HEK293 (cell line): ENCODE measurements around the gene MBNL2.

Source experiments
- YY1 ChIP-seq: fragments of 450-650 bp; formaldehyde crosslinking; IDR thresholded peaks from 2 replicates; pipeline ENCODE4 v1.5.1; 2018; ENCODE audit warnings: missing biosample characterization, missing genetic modification characterization
- ZBTB8A ChIP-seq: fragments of 450-650 bp; formaldehyde crosslinking; IDR thresholded peaks from 2 replicates; pipeline ENCODE4 v1.5.1; 2016; ENCODE audit warnings: missing biosample characterization, missing genetic modification characterization
- ZFP69B ChIP-seq: fragments of 450-650 bp; formaldehyde crosslinking; IDR thresholded peaks from 2 replicates; pipeline ENCODE4 v1.5.1; 2016; ENCODE audit warnings: missing biosample characterization, missing genetic modification characterization
- ZIC2 ChIP-seq: fragments of 450-650 bp; formaldehyde crosslinking; IDR thresholded peaks from 2 replicates; pipeline ENCODE4 v1.5.1; 2016; ENCODE audit warnings: missing biosample characterization, missing genetic modification characterization
- ZNF274 ChIP-seq, 2 experiments: fragments of 200-500 bp in 1 of 2; fragments of 450-650 bp in 1 of 2; sonication (Bioruptor generic) in 1 of 2; formaldehyde crosslinking in 1 of 2; IDR thresholded peaks; 2 replicates each; pipeline versions ENCODE4 v1.5.1 to v1.6.1; 2014 to 2016; ENCODE audit warnings: borderline replicate concordance in 1 of 2, inconsistent platforms in 1 of 2, low read length in 1 of 2, missing biosample characterization in 1 of 2, missing genetic modification characterization in 1 of 2
- ZNF341 ChIP-seq: fragments of 450-650 bp; formaldehyde crosslinking; IDR thresholded peaks from 2 replicates; pipeline ENCODE4; 2016; ENCODE audit warnings: low read depth, missing biosample characterization, missing genetic modification characterization
- TF ChIP-seq, protein P1 (sequence below): fragments of 450-650 bp; formaldehyde crosslinking; IDR thresholded peaks from 2 replicates; pipeline ENCODE4 v1.5.1; 2016; ENCODE audit warnings: missing biosample characterization, missing genetic modification characterization
- TF ChIP-seq, protein P2 (sequence below): fragments of 450-650 bp; formaldehyde crosslinking; IDR thresholded peaks from 2 replicates; pipeline ENCODE4 v1.5.1; 2017; ENCODE audit warnings: missing biosample characterization, missing genetic modification characterization
- TF ChIP-seq, protein P3 (sequence below): fragments of 450-650 bp; formaldehyde crosslinking; IDR thresholded peaks from 2 replicates; pipeline ENCODE4 v1.5.1; 2016; ENCODE audit warnings: missing biosample characterization, missing genetic modification characterization
- TF ChIP-seq, protein P4 (sequence below): fragments of 450-650 bp; IDR thresholded peaks from 2 replicates; pipeline ENCODE4 v1.5.1; 2018; ENCODE audit warnings: missing biosample characterization, mild to moderate bottlenecking, missing genetic modification characterization

DNA sequence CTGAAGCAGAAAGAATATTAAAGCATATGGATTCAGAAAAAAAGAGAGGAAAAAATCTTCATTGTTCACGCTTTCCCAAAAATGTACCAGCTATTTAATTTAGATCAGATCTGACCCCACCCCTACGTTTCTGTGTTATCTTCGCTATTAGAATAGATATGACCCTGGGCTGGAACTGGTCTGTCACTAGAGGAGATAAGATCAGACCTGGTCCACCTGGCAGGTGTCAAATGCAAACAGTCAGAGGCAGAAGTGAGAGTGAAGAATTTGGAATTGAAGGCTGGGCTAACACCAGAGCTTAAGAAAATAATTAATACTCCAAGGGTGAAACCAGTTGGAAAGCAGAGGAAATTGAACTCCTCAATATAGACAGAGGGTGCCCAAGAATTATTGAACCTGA is 30.0 kb upstream of the MBNL2 start:
- TF ChIP-seq ZBTB8A (tag by site-specific recombination) (no peak), ZNF274 (IDR thresholded peaks at IDR 0.05; ENCODE audit: low read length) (no peak), ZNF274 (tag by site-specific recombination; IDR thresholded peaks at IDR 0.05; ENCODE audit: borderline replicate concordance) (no peak), YY1 (tag by site-specific recombination) (no peak), ZIC2 (tag by site-specific recombination) (no peak), ZNF341 (tag by site-specific recombination) (no peak), ZFP69B (tag by site-specific recombination) (no peak)
- TF ChIP-seq, protein P1, sequence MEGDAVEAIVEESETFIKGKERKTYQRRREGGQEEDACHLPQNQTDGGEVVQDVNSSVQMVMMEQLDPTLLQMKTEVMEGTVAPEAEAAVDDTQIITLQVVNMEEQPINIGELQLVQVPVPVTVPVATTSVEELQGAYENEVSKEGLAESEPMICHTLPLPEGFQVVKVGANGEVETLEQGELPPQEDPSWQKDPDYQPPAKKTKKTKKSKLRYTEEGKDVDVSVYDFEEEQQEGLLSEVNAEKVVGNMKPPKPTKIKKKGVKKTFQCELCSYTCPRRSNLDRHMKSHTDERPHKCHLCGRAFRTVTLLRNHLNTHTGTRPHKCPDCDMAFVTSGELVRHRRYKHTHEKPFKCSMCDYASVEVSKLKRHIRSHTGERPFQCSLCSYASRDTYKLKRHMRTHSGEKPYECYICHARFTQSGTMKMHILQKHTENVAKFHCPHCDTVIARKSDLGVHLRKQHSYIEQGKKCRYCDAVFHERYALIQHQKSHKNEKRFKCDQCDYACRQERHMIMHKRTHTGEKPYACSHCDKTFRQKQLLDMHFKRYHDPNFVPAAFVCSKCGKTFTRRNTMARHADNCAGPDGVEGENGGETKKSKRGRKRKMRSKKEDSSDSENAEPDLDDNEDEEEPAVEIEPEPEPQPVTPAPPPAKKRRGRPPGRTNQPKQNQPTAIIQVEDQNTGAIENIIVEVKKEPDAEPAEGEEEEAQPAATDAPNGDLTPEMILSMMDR (tag by site-specific recombination): no peak
- TF ChIP-seq, protein P2, sequence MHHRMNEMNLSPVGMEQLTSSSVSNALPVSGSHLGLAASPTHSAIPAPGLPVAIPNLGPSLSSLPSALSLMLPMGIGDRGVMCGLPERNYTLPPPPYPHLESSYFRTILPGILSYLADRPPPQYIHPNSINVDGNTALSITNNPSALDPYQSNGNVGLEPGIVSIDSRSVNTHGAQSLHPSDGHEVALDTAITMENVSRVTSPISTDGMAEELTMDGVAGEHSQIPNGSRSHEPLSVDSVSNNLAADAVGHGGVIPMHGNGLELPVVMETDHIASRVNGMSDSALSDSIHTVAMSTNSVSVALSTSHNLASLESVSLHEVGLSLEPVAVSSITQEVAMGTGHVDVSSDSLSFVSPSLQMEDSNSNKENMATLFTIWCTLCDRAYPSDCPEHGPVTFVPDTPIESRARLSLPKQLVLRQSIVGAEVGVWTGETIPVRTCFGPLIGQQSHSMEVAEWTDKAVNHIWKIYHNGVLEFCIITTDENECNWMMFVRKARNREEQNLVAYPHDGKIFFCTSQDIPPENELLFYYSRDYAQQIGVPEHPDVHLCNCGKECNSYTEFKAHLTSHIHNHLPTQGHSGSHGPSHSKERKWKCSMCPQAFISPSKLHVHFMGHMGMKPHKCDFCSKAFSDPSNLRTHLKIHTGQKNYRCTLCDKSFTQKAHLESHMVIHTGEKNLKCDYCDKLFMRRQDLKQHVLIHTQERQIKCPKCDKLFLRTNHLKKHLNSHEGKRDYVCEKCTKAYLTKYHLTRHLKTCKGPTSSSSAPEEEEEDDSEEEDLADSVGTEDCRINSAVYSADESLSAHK (tag by site-specific recombination): no peak
- TF ChIP-seq, protein P3, sequence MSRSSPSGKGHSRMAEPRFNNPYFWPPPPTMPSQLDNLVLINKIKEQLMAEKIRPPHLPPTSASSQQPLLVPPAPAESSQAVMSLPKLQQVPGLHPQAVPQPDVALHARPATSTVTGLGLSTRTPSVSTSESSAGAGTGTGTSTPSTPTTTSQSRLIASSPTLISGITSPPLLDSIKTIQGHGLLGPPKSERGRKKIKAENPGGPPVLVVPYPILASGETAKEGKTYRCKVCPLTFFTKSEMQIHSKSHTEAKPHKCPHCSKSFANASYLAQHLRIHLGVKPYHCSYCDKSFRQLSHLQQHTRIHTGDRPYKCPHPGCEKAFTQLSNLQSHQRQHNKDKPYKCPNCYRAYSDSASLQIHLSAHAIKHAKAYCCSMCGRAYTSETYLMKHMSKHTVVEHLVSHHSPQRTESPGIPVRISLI (tag by site-specific recombination): no peak
- TF ChIP-seq, protein P4, sequence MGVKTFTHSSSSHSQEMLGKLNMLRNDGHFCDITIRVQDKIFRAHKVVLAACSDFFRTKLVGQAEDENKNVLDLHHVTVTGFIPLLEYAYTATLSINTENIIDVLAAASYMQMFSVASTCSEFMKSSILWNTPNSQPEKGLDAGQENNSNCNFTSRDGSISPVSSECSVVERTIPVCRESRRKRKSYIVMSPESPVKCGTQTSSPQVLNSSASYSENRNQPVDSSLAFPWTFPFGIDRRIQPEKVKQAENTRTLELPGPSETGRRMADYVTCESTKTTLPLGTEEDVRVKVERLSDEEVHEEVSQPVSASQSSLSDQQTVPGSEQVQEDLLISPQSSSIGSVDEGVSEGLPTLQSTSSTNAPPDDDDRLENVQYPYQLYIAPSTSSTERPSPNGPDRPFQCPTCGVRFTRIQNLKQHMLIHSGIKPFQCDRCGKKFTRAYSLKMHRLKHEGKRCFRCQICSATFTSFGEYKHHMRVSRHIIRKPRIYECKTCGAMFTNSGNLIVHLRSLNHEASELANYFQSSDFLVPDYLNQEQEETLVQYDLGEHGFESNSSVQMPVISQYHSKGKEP (tag by site-specific recombination): no peak
